ENCODE results near the gene EGF. TPM values are rescaled to one million over a fixed set of nuclear protein-coding genes. Genes with fewer than 3 reads are reported as not detected.

EGF gene
- total RNA-seq, 1 experiment from 2014 or later = 1.5 TPM

DNA sequence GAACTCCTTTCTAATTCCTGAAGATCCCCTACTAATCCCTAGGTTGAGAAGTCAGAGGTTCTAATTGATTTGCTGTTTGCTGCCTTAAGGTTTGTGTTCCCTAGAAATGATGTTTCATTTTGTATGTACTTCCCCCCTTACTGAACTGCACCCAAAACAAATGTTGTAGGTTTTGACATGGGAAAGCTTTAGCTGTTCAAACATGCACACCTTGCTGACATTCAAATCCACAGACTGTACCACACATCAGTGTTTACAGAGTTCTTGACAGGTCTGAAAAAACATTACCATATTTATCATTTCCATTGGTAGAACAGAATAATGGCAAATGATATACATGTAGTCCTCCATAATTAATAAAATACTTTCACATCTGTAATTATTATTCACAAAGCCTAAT, 18.2 kb downstream of the EGF start:
- no peak for TF ChIP-seq CTCF (conservative IDR thresholded peaks at IDR 0.05)
- Mint-ChIP-seq H3K9me3 (peaks cover 0 to 7% of the 10 kb centered on the region in 2 experiments; a peak in 2 of 5 replicates), H3K4me1 (peaks cover 35 to 38% of the 10 kb centered on the region in 2 experiments), H3K27ac (no peak overlapping the region), H3K27me3 (ENCODE audit: low read depth) (no peaks in the 10 kb centered on the region), H3K4me3 (no peak overlapping the region), H3K36me3 (ENCODE audit: insufficient read depth in 1 of 3, low read depth in 3 of 3) (no peaks in the 10 kb centered on the region; a peak in 2 of 7 replicates)
- no peak overlapping the region for H2BK12ac ChIP-seq (ENCODE audit: insufficient read length, low read depth, low read length)
- H2AK5ac ChIP-seq (ENCODE audit: insufficient read length, low read length) = no peak overlapping the region
- H4K5ac ChIP-seq (ENCODE audit: insufficient read length, low read depth, low read length) = no peak overlapping the region
- H4K8ac ChIP-seq (replicated peaks; ENCODE audit: insufficient read length, low read depth, low read length) = no peak overlapping the region
- no peaks in the 10 kb centered on the region for H3K79me1 ChIP-seq (ENCODE audit: insufficient read depth, low read depth, low read length, poor library complexity, severe bottlenecking)
- H2AFZ ChIP-seq (ENCODE audit: low read length) = no peak overlapping the region
- no peak overlapping the region for H2BK15ac ChIP-seq (ENCODE audit: low read depth, low read length)
- no peaks in the 10 kb centered on the region for H3K9me3 ChIP-seq (ENCODE audit: control insufficient read depth, low read depth, low read length)
- DNase-seq = no peak
- H3K27me3 ChIP-seq (ENCODE audit: insufficient read depth, low read length) = no peaks in the 10 kb centered on the region
- no peak overlapping the region for H3K27ac ChIP-seq (ENCODE audit: insufficient read length, low read depth, low read length)
- H3K9ac ChIP-seq (ENCODE audit: extremely low read depth, insufficient read length, low read length) = no peak overlapping the region
- H3K14ac ChIP-seq (ENCODE audit: insufficient read depth, low read length) = no peak overlapping the region
- no peak overlapping the region for H2BK20ac ChIP-seq (ENCODE audit: low read depth, low read length, poor library complexity, severe bottlenecking)
- H4K20me1 ChIP-seq (ENCODE audit: control insufficient read depth, insufficient read depth, insufficient read length) = no peaks in the 10 kb centered on the region
- H3K4me2 ChIP-seq (ENCODE audit: insufficient read depth, insufficient read length, low read length) = no peak overlapping the region
- H3T11ph ChIP-seq (ENCODE audit: low read length) = no peak overlapping the region
- H3K23ac ChIP-seq (ENCODE audit: insufficient read length, low read depth, low read length) = no peak overlapping the region
- H3K23me2 ChIP-seq (ENCODE audit: insufficient read length, low read depth, low read length, poor library complexity, severe bottlenecking) = no peaks in the 10 kb centered on the region
- H3K4me1 ChIP-seq (ENCODE audit: insufficient read depth, low read length) = no peaks in the 10 kb centered on the region; the same call in 1 of the 2 replicates
- no peak overlapping the region for H3K4ac ChIP-seq (ENCODE audit: low read depth, low read length)
- H3K56ac ChIP-seq (ENCODE audit: insufficient read length, low read depth, low read length) = no peak overlapping the region
- no peak overlapping the region for H2BK5ac ChIP-seq (ENCODE audit: insufficient read length, low read length)
- no peaks in the 10 kb centered on the region for H3K79me2 ChIP-seq (ENCODE audit: insufficient read depth, low read length)
- no peak overlapping the region for H4K91ac ChIP-seq (ENCODE audit: insufficient read length, low read depth, low read length)
- no peak overlapping the region for H2BK120ac ChIP-seq (ENCODE audit: low read depth, low read length, poor library complexity, severe bottlenecking)
- no peak overlapping the region for H3K18ac ChIP-seq (ENCODE audit: insufficient read length, low read depth, low read length)
